ENCODE data around the gene KLHL29.

KLHL29 gene

DNA sequence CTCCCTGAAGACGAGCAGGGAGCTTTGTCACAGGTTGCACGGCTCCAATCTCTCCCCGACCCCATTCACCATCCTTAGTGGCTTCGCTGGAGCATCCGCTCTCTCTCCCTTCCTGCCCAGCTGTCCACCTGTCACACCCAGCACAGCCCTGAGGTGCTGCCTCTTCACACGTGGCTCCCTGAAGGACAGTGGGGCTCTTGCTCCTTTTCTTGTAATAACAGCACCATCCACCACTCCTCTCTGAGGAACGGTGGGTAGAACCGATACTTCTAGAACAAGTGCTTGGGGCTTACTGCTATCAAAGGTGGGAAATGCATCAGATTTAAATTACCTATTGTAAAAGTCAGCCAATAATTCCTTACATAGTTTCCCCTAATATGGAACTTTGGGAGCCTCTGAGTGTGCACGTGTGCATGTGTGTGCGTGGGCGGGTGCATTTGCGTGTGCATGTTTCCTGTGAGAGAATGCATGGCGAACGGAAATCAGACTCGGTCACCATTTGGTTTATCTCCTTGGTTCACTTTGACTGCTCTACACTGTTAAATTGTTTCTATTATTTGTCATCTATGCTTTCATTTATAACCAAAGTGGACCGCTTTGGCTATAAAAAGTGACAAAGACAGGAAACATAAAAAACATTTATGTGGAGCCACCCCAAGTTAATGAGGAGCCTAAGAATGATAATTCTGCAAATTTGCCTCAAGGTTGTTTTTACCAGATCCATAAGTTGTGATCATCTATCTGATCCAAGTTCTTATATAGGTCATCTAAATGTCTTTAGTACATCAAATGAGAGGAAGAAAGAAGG lies 39.1 kb downstream of the KLHL29 start:
- Histone ChIP-seq H3K4me2 (ENCODE audit: low read length) (no peak overlapping the region), H3K27me3 (ENCODE audit: control insufficient read depth, low read length) (no peaks in the 10 kb centered on the region), H3K4me1 (ENCODE audit: control insufficient read depth, low read length) (no peaks in the 10 kb centered on the region), H3K9me2 (replicated peaks; ENCODE audit: control insufficient read depth, low read length) (no peaks in the 10 kb centered on the region), H3K36me3 (ENCODE audit: control insufficient read depth, low read length) (no peaks in the 10 kb centered on the region), H3K9me3 (ENCODE audit: control insufficient read depth, insufficient read depth, low read length) (no peaks in the 10 kb centered on the region), H3K27ac (ENCODE audit: low read depth, low read length) (no peak overlapping the region), H4K20me1 (ENCODE audit: control insufficient read depth, insufficient read depth, low read depth, low read length) (no peaks in the 10 kb centered on the region), H3F3A (ENCODE audit: control insufficient read depth, insufficient read depth) (no peaks in the 10 kb centered on the region), H3K79me2 (ENCODE audit: control insufficient read depth, low read length) (no peaks in the 10 kb centered on the region), H3K4me3 (ENCODE audit: low read length) (no peak overlapping the region)
- TF ChIP-seq EZH2phosphoT487 (IDR thresholded peaks at IDR 0.05; ENCODE audit: borderline replicate concordance, low read length): no peak
- TF ChIP-seq, protein P1, sequence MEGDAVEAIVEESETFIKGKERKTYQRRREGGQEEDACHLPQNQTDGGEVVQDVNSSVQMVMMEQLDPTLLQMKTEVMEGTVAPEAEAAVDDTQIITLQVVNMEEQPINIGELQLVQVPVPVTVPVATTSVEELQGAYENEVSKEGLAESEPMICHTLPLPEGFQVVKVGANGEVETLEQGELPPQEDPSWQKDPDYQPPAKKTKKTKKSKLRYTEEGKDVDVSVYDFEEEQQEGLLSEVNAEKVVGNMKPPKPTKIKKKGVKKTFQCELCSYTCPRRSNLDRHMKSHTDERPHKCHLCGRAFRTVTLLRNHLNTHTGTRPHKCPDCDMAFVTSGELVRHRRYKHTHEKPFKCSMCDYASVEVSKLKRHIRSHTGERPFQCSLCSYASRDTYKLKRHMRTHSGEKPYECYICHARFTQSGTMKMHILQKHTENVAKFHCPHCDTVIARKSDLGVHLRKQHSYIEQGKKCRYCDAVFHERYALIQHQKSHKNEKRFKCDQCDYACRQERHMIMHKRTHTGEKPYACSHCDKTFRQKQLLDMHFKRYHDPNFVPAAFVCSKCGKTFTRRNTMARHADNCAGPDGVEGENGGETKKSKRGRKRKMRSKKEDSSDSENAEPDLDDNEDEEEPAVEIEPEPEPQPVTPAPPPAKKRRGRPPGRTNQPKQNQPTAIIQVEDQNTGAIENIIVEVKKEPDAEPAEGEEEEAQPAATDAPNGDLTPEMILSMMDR (IDR thresholded peaks at IDR 0.05; ENCODE audit: low read depth, low read length, poor library complexity, severe bottlenecking): no peak

DNA sequence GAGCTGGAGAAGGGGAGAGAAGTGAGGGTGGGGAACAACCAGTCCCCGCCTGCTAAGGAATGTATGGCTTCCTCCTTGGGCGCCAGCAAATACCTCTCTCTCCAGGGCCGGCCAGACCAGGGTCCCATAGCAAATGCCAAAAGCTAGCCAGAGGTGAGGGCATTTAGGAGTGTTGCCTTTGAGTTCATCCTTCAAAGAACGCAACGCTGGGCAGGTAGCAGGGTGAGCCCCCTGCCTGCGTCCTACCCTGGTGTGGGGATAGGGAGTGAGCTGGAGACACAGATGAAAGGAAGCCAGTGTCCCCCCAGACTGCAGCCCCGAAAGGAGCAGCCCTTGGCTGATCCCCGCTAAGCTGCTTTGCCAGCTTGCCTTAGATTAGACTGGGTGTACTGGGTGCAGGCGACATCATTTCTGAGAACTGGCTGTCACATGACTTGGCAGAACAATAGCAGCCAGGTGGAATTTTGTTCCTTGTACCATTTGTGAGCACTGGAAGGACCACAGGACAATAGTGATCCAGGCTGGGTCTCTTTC lies 40.4 kb downstream of the KLHL29 start:
- no peaks in the 10 kb centered on the region for H3K36me3 ChIP-seq (ENCODE audit: control insufficient read depth, low read length)
- TF ChIP-seq EZH2phosphoT487 (IDR thresholded peaks at IDR 0.05; ENCODE audit: borderline replicate concordance, low read length): no peak
- TF ChIP-seq, protein P1 (IDR thresholded peaks at IDR 0.05; ENCODE audit: low read depth, low read length, poor library complexity, severe bottlenecking): no peak
- no peaks in the 10 kb centered on the region for H3K4me1 ChIP-seq (ENCODE audit: control insufficient read depth, low read length)
- H3K9me3 ChIP-seq (ENCODE audit: control insufficient read depth, insufficient read depth, low read length): no peaks in the 10 kb centered on the region
- no peak overlapping the region for H3K4me3 ChIP-seq (ENCODE audit: low read length)
- no peaks in the 10 kb centered on the region for H3F3A ChIP-seq (ENCODE audit: control insufficient read depth, insufficient read depth)
- no peaks in the 10 kb centered on the region for H3K79me2 ChIP-seq (ENCODE audit: control insufficient read depth, low read length)
- H3K27me3 ChIP-seq (ENCODE audit: control insufficient read depth, low read length): no peaks in the 10 kb centered on the region
- H3K9me2 ChIP-seq (replicated peaks; ENCODE audit: control insufficient read depth, low read length): no peaks in the 10 kb centered on the region
- H4K20me1 ChIP-seq (ENCODE audit: control insufficient read depth, insufficient read depth, low read depth, low read length): no peaks in the 10 kb centered on the region
- no peak overlapping the region for H3K27ac ChIP-seq (ENCODE audit: low read depth, low read length)
- H3K4me2 ChIP-seq (ENCODE audit: low read length): no peak overlapping the region

DNA sequence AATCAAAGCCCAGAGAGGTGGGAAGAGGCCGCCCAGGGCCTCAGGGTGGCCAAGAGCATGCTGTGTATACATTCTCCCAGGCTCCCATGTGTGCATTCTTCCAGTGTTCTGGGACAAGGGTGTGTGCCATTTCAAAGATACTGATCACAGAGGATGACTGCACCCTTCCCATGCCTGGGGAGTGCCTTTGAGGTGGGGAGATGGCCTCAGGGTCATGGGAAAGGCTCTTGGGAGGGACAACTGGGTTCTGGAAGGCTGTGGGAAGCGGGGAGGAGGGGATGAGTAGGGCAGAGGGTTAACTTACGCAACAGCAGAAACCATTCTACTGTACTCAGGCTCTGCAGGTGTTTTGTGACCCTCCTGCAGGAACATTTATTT lies 40.9 kb downstream of the KLHL29 start:
- Histone ChIP-seq H3K27me3 (ENCODE audit: control insufficient read depth, low read length) (no peaks in the 10 kb centered on the region), H3F3A (ENCODE audit: control insufficient read depth, insufficient read depth) (no peaks in the 10 kb centered on the region), H3K4me3 (ENCODE audit: low read length) (no peak overlapping the region), H3K79me2 (ENCODE audit: control insufficient read depth, low read length) (no peaks in the 10 kb centered on the region), H3K36me3 (ENCODE audit: control insufficient read depth, low read length) (no peaks in the 10 kb centered on the region), H3K4me1 (ENCODE audit: control insufficient read depth, low read length) (no peaks in the 10 kb centered on the region), H3K9me3 (ENCODE audit: control insufficient read depth, insufficient read depth, low read length) (no peaks in the 10 kb centered on the region), H4K20me1 (ENCODE audit: control insufficient read depth, insufficient read depth, low read depth, low read length) (no peaks in the 10 kb centered on the region), H3K27ac (ENCODE audit: low read depth, low read length) (no peak overlapping the region), H3K9me2 (replicated peaks; ENCODE audit: control insufficient read depth, low read length) (no peaks in the 10 kb centered on the region), H3K4me2 (ENCODE audit: low read length) (no peak overlapping the region)
- TF ChIP-seq, protein P1 (IDR thresholded peaks at IDR 0.05; ENCODE audit: low read depth, low read length, poor library complexity, severe bottlenecking): no peak
- no peak for TF ChIP-seq EZH2phosphoT487 (IDR thresholded peaks at IDR 0.05; ENCODE audit: borderline replicate concordance, low read length)
